Lung (tissue), 12 donors: ENCODE measurements around the gene TCL1B. TPM values are rescaled to one million over a fixed set of nuclear protein-coding genes. Genes with fewer than 3 reads are reported as not detected.

ENCODE experiments used
- ATAC-seq: fragments of 200-7000 bp; cut with Tn5 transposase; one replicate; pipeline ENCODE4 v1.9.1; 2020; ENCODE audit warnings: moderate number of reproducible peaks; ENCODE audit not compliant: insufficient read depth, low FRiP score
- DNase-seq, 3 donors: peaks; one replicate each; pipeline ENCODE4 v3.0.0-alpha.2; 2013 to 2017
- H3K27ac ChIP-seq, 2 donors: one replicate each; pipeline ENCODE4 v1.5.1; 2013; ENCODE audit warnings: mild to moderate bottlenecking in 2 of 2, moderate library complexity in 2 of 2, control low read depth in 1 of 2, inconsistent platforms in 1 of 2, low read depth in 1 of 2, low read length in 1 of 2
- H3K27me3 ChIP-seq, 3 donors: one replicate each; pipeline ENCODE4 v1.5.1; 2013; ENCODE audit warnings: low read length in 2 of 3; ENCODE audit not compliant: control insufficient read depth in 3 of 3, insufficient read depth in 3 of 3
- H3K36me3 ChIP-seq, 4 donors: one replicate each; pipeline ENCODE4 v1.5.1; 2013; ENCODE audit warnings: low read length in 4 of 4, mild to moderate bottlenecking in 1 of 4, moderate library complexity in 1 of 4; ENCODE audit not compliant: control insufficient read depth in 4 of 4, insufficient read depth in 4 of 4
- H3K4me1 ChIP-seq, 5 donors: one replicate each; pipeline ENCODE4 v1.5.1; 2013; ENCODE audit warnings: low read length in 5 of 5, mild to moderate bottlenecking in 2 of 5, moderate library complexity in 1 of 5; ENCODE audit not compliant: control insufficient read depth in 5 of 5, insufficient read depth in 5 of 5
- H3K4me3 ChIP-seq: one replicate; pipeline ENCODE4 v1.5.1; 2013; ENCODE audit warnings: mild to moderate bottlenecking, control low read depth, moderate library complexity
- H3K9ac ChIP-seq, 2 donors: one replicate each; pipeline ENCODE4 v1.5.1; 2013; ENCODE audit warnings: low read length in 2 of 2, control low read depth in 1 of 2; ENCODE audit not compliant: insufficient read depth in 1 of 2
- H3K9me3 ChIP-seq, 4 donors: one replicate each; pipeline ENCODE4 v1.5.1; 2013; ENCODE audit warnings: low read length in 3 of 4, mild to moderate bottlenecking in 1 of 4, moderate library complexity in 1 of 4; ENCODE audit not compliant: control insufficient read depth in 4 of 4, insufficient read depth in 3 of 4
- WGBS, 2 donors: extraction: QIAGEN DNeasy Blood & Tissue Kit; methylation state at CpG; one replicate each; pipeline ENCODE4 v1.1.7; 2013; 5-methylcytosine and 5-hydroxymethylcytosine counted together
- polyA plus RNA-seq, 2 donors: library from polyadenylated mRNA; stranded (reverse); fragments of 200-250 nt; gene quantifications; one replicate each; pipeline ENCODE4 v1.2.1, GENCODE V29; 2013
- total RNA-seq, 2 donors: library from RNA; depleted of rRNA in 1 of 2; stranded (reverse); fragments of >200 nt in 1 of 2; gene quantifications; one replicate each; pipeline ENCODE4 v1.2.1, GENCODE V29; 2014 to 2021
- TF ChIP-seq, protein P1 (sequence below): IDR thresholded peaks from 2 replicates; pipeline ENCODE4 v1.5.1; 2012; ENCODE audit warnings: mild to moderate bottlenecking; ENCODE audit errors: control extremely low read depth, extremely low read depth
- donor health status: control.
- donor health status: control.
- donor health status: Bipolar disorder and iron deficiency.
- donor health status: healthy.
- donor health status: DM: yes; HTN: yes; CAD: no.

TCL1B gene
- total and polyA plus RNA-seq, 4 donors: 0.03 to 0.28 TPM; not detected in 2

DNA sequence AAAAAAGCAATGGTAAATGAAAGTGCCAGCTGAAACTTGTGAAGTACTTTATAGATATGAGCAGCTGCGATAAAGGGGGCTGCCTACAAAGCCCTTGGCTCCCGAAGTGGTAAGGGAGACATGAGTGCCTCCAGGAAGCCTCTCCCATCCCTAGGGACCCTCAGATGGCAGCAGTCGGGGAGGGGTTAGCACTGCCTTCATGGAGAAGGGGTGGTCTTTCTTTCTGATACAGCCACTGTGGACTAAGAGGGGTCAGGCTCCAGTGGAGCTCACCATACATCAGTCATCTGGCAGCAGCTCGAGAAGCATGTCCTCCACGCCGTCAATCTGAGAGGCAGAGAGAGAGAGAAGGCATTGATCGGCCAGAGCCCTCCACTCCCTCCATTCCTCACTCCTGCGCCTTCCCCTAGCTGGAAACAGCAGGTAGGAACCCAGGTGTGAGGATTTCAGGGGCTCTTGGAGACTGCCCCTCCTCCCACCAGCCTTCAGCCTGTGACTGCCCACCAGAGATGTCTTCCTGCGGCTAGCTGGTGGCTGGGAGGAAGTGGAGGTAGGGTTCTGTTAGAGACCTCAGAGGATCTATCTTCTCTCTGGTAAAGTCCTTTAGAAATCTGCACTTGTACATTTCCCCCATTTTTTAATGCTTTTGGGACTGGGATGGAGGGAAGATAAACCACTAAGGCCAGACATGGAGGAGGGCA is 25.4 kb downstream of the TCL1B start:
- DNase-seq: no peak
- Histone ChIP-seq H3K9ac (no peak overlapping the region), H3K9me3 (peaks cover 0 to 5% (median 0%) of the 10 kb centered on the region in 4 donors), H3K36me3 (no peaks in the 10 kb centered on the region), H3K27me3 (peaks cover 0 to 5% (median 4%) of the 10 kb centered on the region in 3 donors), H3K27ac (no peak overlapping the region), H3K4me1 (no peaks in the 10 kb centered on the region), H3K4me3 (no peak overlapping the region)
- no peak for ATAC-seq
- 59 to 75% methylated on average over 9 of the region's 9 CpGs for WGBS, 2 donors
- TF ChIP-seq, protein P1, sequence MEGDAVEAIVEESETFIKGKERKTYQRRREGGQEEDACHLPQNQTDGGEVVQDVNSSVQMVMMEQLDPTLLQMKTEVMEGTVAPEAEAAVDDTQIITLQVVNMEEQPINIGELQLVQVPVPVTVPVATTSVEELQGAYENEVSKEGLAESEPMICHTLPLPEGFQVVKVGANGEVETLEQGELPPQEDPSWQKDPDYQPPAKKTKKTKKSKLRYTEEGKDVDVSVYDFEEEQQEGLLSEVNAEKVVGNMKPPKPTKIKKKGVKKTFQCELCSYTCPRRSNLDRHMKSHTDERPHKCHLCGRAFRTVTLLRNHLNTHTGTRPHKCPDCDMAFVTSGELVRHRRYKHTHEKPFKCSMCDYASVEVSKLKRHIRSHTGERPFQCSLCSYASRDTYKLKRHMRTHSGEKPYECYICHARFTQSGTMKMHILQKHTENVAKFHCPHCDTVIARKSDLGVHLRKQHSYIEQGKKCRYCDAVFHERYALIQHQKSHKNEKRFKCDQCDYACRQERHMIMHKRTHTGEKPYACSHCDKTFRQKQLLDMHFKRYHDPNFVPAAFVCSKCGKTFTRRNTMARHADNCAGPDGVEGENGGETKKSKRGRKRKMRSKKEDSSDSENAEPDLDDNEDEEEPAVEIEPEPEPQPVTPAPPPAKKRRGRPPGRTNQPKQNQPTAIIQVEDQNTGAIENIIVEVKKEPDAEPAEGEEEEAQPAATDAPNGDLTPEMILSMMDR: no peak

DNA sequence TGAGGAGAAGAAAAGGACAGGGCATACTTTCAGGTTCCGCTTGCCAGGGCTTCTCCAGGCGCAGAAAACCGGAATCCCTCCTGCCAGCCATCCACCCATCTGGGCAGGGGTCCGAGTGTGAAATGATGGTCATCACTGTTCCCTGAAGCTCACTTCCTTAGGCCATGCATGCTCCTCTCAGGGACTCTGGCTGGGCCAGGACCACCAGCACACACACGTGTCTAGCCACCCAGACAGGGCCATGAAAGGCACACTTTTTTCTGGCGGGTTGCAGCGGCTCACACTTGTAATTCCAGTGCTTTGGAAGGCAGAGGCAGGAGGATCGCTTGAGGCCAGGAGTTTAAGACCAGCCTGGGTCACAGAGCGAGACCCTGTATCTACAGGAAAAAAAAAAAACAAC is 26.2 kb downstream of the TCL1B start:
- no peak overlapping the region for H3K9ac ChIP-seq
- H3K27me3 ChIP-seq: peaks cover 0 to 5% (median 4%) of the 10 kb centered on the region in 3 donors
- DNase-seq (no peak), ATAC-seq (no peak)
- H3K36me3 ChIP-seq: no peaks in the 10 kb centered on the region
- H3K9me3 ChIP-seq: peaks cover 0 to 5% (median 0%) of the 10 kb centered on the region in 4 donors
- no peak overlapping the region for H3K4me3 ChIP-seq
- 91 to 92% methylated on average over 9 of the region's 9 CpGs for WGBS, 2 donors
- H3K27ac ChIP-seq: no peak overlapping the region
- TF ChIP-seq, protein P1: no peak
- no peaks in the 10 kb centered on the region for H3K4me1 ChIP-seq

DNA sequence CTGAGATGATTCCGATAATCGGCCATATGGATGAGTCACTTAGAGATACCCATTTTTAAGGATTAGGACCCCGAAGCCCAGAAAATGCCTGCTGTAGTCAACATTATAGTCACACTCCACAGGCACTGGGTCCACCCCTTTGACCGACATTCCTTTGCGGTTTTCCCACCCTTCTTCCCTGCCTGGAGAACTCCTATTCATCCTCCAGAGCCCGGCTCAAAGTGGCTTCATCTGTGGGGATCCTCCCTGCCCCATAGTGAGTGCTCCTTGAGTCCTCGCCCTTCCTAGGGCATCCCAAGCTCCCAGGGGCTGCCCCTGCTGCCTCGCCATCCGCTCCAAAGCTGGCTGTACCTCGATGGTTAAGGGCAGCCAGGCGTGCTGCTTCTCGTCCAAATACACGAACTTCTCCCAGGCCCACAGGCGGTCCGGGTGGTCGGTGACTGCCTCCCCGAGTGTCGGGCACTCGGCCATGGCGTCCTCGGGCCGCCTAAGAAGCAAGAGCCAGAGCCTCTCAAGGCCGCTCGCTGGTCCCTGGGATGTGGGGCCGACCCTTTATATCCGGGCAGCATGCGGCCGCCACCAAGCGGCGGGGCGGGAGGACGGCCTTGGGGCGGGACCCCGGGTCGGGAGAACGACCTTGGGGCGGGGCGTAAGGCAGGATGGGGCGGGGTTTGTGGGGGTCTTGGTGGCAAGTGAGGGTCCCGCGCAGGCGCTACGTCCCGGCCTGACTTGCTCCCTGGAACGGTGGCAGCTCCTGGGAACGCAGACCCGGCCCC is 27.6 kb downstream of the TCL1B start, which contains the start of gene TCL1A:
TCL1A (minus strand) TSS at position 530 of the 776 bp plus-strand sequence; CDS start at position 471, 59 bp downstream.
- no peak for DNase-seq
- H3K9ac ChIP-seq: no peak within 1 kb of the TSS
- H3K4me1 ChIP-seq: no peaks in the 10 kb centered on the region
- TF ChIP-seq, protein P1: no peak
- peaks cover 0 to 5% (median 4%) of the 10 kb centered on the region in 3 donors for H3K27me3 ChIP-seq
- ATAC-seq: no peak
- peaks cover 0 to 5% (median 0%) of the 10 kb centered on the region in 4 donors for H3K9me3 ChIP-seq
- H3K36me3 ChIP-seq: no peaks in the 10 kb centered on the region
- no peak within 1 kb of the TSS for H3K4me3 ChIP-seq
- no peak within 1 kb of the TSS for H3K27ac ChIP-seq
- 50 to 55% methylated on average over 36 to 47 of the region's 47 CpGs for WGBS, 2 donors
